ENCODE data around the gene MOV10L1.

The MOV10L1 gene

GRCh38 chr22:50089682-50090411 lies at the start of gene MOV10L1:
TSS of gene MOV10L1 (plus strand) at chr22:50090006. CDS start at chr22:50090089, 83 bp downstream.
- peaks cover 8% of the 10 kb centered on the region; the same call in 1 of the 2 replicates for H3K4me1 ChIP-seq (ENCODE audit: control insufficient read depth, insufficient read depth, low read length)
- no peaks in the 10 kb centered on the region for H3K27me3 ChIP-seq (ENCODE audit: control insufficient read depth, insufficient read depth, low read length)
- no peaks in the 10 kb centered on the region; the same call in 1 of the 2 replicates for H3K9me3 ChIP-seq (ENCODE audit: control insufficient read depth, insufficient read depth, low read depth, low read length)
- no peaks in the 10 kb centered on the region for H3K36me3 ChIP-seq (ENCODE audit: control insufficient read depth, insufficient read depth, low read length)
- H3K9ac ChIP-seq (ENCODE audit: low read length): no peak within 1 kb of the TSS
- no peak within 1 kb of the TSS for H3K4me3 ChIP-seq (ENCODE audit: low read depth, low read length)
- no peak within 1 kb of the TSS for H3K27ac ChIP-seq (ENCODE audit: low read depth, low read length)

GRCh38 chr22:50040717-50041116 lies 49.1 kb upstream of the MOV10L1 start:
- Histone ChIP-seq H3K27ac (ENCODE audit: low read depth, low read length) (no peak overlapping the region), H3K9ac (ENCODE audit: low read length) (no peak overlapping the region), H3K36me3 (ENCODE audit: control insufficient read depth, insufficient read depth, low read length) (no peaks in the 10 kb centered on the region), H3K9me3 (ENCODE audit: control insufficient read depth, insufficient read depth, low read depth, low read length) (0 out of 2 replicates have a peak, but pooled peaks cover 3% of the 10 kb centered on the region), H3K4me1 (ENCODE audit: control insufficient read depth, insufficient read depth, low read length) (no peaks in the 10 kb centered on the region), H3K27me3 (ENCODE audit: control insufficient read depth, insufficient read depth, low read length) (no peaks in the 10 kb centered on the region; the same call in 1 of the 2 replicates), H3K4me3 (ENCODE audit: low read depth, low read length) (no peak overlapping the region)

GRCh38 chr22:50041361-50042065 lies 48.3 kb upstream of the MOV10L1 start:
- H3K9me3 ChIP-seq (ENCODE audit: control insufficient read depth, insufficient read depth, low read depth, low read length): 0 out of 2 replicates have a peak, but pooled peaks cover 3% of the 10 kb centered on the region
- no peaks in the 10 kb centered on the region for H3K36me3 ChIP-seq (ENCODE audit: control insufficient read depth, insufficient read depth, low read length)
- H3K27me3 ChIP-seq (ENCODE audit: control insufficient read depth, insufficient read depth, low read length): no peaks in the 10 kb centered on the region; the same call in 1 of the 2 replicates
- no peak overlapping the region for H3K9ac ChIP-seq (ENCODE audit: low read length)
- no peak overlapping the region for H3K4me3 ChIP-seq (ENCODE audit: low read depth, low read length)
- no peak overlapping the region for H3K27ac ChIP-seq (ENCODE audit: low read depth, low read length)
- H3K4me1 ChIP-seq (ENCODE audit: control insufficient read depth, insufficient read depth, low read length): no peaks in the 10 kb centered on the region

- H3K27me3 ChIP-seq (ENCODE audit: control insufficient read depth, insufficient read depth, low read length): no peaks in the 10 kb centered on the region; the same call in 1 of the 2 replicates
Measured at GRCh38 chr22:50044485-50045118, 45.2 kb upstream of the MOV10L1 start.

GRCh38 chr22:50045211-50046018 lies 44.4 kb upstream of the MOV10L1 start:
- H3K9ac ChIP-seq (ENCODE audit: low read length): no peak overlapping the region
- H3K4me3 ChIP-seq (ENCODE audit: low read depth, low read length): no peak overlapping the region
- H3K9me3 ChIP-seq (ENCODE audit: control insufficient read depth, insufficient read depth, low read depth, low read length): no peaks in the 10 kb centered on the region
- H3K4me1 ChIP-seq (ENCODE audit: control insufficient read depth, insufficient read depth, low read length): no peaks in the 10 kb centered on the region
- no peaks in the 10 kb centered on the region for H3K36me3 ChIP-seq (ENCODE audit: control insufficient read depth, insufficient read depth, low read length)
- H3K27me3 ChIP-seq (ENCODE audit: control insufficient read depth, insufficient read depth, low read length): no peaks in the 10 kb centered on the region; the same call in 1 of the 2 replicates
- H3K27ac ChIP-seq (ENCODE audit: low read depth, low read length): no peak overlapping the region

More at GRCh38 chr22:50044485-50045118, 45.2 kb upstream of the MOV10L1 start:
- Histone ChIP-seq H3K9me3 (ENCODE audit: control insufficient read depth, insufficient read depth, low read depth, low read length) (no peaks in the 10 kb centered on the region), H3K9ac (ENCODE audit: low read length) (no peak overlapping the region), H3K4me3 (ENCODE audit: low read depth, low read length) (no peak overlapping the region), H3K27ac (ENCODE audit: low read depth, low read length) (no peak overlapping the region), H3K36me3 (ENCODE audit: control insufficient read depth, insufficient read depth, low read length) (no peaks in the 10 kb centered on the region), H3K4me1 (ENCODE audit: control insufficient read depth, insufficient read depth, low read length) (no peaks in the 10 kb centered on the region)

GRCh38 chr22:50046019-50046415 lies 43.8 kb upstream of the MOV10L1 start:
- Histone ChIP-seq H3K27ac (ENCODE audit: low read depth, low read length) (no peak overlapping the region), H3K4me1 (ENCODE audit: control insufficient read depth, insufficient read depth, low read length) (no peaks in the 10 kb centered on the region), H3K4me3 (ENCODE audit: low read depth, low read length) (no peak overlapping the region), H3K9ac (ENCODE audit: low read length) (no peak overlapping the region), H3K9me3 (ENCODE audit: control insufficient read depth, insufficient read depth, low read depth, low read length) (no peaks in the 10 kb centered on the region), H3K27me3 (ENCODE audit: control insufficient read depth, insufficient read depth, low read length) (no peaks in the 10 kb centered on the region; the same call in 1 of the 2 replicates), H3K36me3 (ENCODE audit: control insufficient read depth, insufficient read depth, low read length) (no peaks in the 10 kb centered on the region)

- H3K9ac ChIP-seq (ENCODE audit: low read length): no peak overlapping the region
- H3K4me3 ChIP-seq (ENCODE audit: low read depth, low read length): no peak overlapping the region
- no peak overlapping the region for H3K27ac ChIP-seq (ENCODE audit: low read depth, low read length)
- H3K36me3 ChIP-seq (ENCODE audit: control insufficient read depth, insufficient read depth, low read length): no peaks in the 10 kb centered on the region
- no peaks in the 10 kb centered on the region; the same call in 1 of the 2 replicates for H3K27me3 ChIP-seq (ENCODE audit: control insufficient read depth, insufficient read depth, low read length)
- no peaks in the 10 kb centered on the region for H3K9me3 ChIP-seq (ENCODE audit: control insufficient read depth, insufficient read depth, low read depth, low read length)
- H3K4me1 ChIP-seq (ENCODE audit: control insufficient read depth, insufficient read depth, low read length): no peaks in the 10 kb centered on the region
Measured at GRCh38 chr22:50046481-50047245, 43.1 kb upstream of the MOV10L1 start.

GRCh38 chr22:50047346-50047745 lies 42.5 kb upstream of the MOV10L1 start:
- Histone ChIP-seq H3K36me3 (ENCODE audit: control insufficient read depth, insufficient read depth, low read length) (no peaks in the 10 kb centered on the region), H3K4me1 (ENCODE audit: control insufficient read depth, insufficient read depth, low read length) (no peaks in the 10 kb centered on the region), H3K27ac (ENCODE audit: low read depth, low read length) (no peak overlapping the region), H3K27me3 (ENCODE audit: control insufficient read depth, insufficient read depth, low read length) (no peaks in the 10 kb centered on the region), H3K4me3 (ENCODE audit: low read depth, low read length) (no peak overlapping the region), H3K9me3 (ENCODE audit: control insufficient read depth, insufficient read depth, low read depth, low read length) (no peaks in the 10 kb centered on the region), H3K9ac (ENCODE audit: low read length) (no peak overlapping the region)

GRCh38 chr22:50048061-50048765 lies 41.6 kb upstream of the MOV10L1 start:
- Histone ChIP-seq H3K9me3 (ENCODE audit: control insufficient read depth, insufficient read depth, low read depth, low read length) (no peaks in the 10 kb centered on the region), H3K4me3 (ENCODE audit: low read depth, low read length) (no peak overlapping the region), H3K27ac (ENCODE audit: low read depth, low read length) (no peak overlapping the region), H3K27me3 (ENCODE audit: control insufficient read depth, insufficient read depth, low read length) (no peaks in the 10 kb centered on the region), H3K4me1 (ENCODE audit: control insufficient read depth, insufficient read depth, low read length) (no peaks in the 10 kb centered on the region), H3K9ac (ENCODE audit: low read length) (no peak overlapping the region), H3K36me3 (ENCODE audit: control insufficient read depth, insufficient read depth, low read length) (no peaks in the 10 kb centered on the region)

All from HUES6 (cell line).